Uterus (tissue), 2 donors: ENCODE results near the gene NIPBL.

Source experiments
- CTCF ChIP-seq, 4 experiments: fragments of 200-600 bp in 2 of 4; fragments of 450-650 bp in 2 of 4; sonication (generic) in 2 of 4; IDR thresholded peaks; one replicate each; pipeline ENCODE4 v1.5.1; 2016 to 2019; ENCODE audit warnings: antibody characterized with exemption in 4 of 4, mild to moderate bottlenecking in 2 of 4, moderate library complexity in 1 of 4
- POLR2A ChIP-seq, 2 donors: fragments of 450-650 bp; IDR thresholded peaks; one replicate each; pipeline ENCODE4 v1.6.1; 2016; ENCODE audit warnings: antibody characterized with exemption in 2 of 2, mild to moderate bottlenecking in 1 of 2, moderate library complexity in 1 of 2

GRCh38 chr5:36908544-36909260 lies 32.1 kb downstream of the NIPBL start:
- TF ChIP-seq CTCF (IDR thresholded peaks at IDR 0.05), result no peak
- no peak for TF ChIP-seq POLR2A (IDR thresholded peaks at IDR 0.05)
